HG03575 (cell line): ENCODE data around the gene ERO1A.

Experiments
- ATAC-seq: cut with Tn5 transposase; IDR thresholded peaks from one replicate; pipeline ENCODE4 v1.9.1; 2021; ENCODE audit not compliant: unreplicated experiment, insufficient number of reproducible peaks, low FRiP score; ENCODE audit errors: extremely low read depth

The ERO1A gene

DNA sequence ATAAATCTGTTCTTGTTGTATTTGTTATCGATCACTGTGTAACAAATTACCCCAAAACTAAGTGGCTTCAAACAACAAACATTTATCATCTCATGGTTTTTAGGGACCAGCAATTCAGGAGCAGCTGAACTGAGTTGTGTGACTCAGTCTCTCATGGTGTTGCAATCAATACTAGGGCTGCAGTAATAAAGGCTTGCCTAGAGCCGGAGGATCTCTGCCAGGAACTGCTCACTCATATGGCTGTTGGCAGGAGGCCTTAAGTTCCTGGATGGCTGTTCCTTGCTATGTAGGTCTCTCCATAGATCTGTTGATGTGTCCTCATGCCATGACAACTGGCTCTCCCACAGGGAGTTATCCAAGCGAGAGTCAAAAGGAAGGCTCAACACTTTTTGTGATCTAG lies 7.9 kb upstream of the ERO1A start:
- ATAC-seq: no peak

DNA sequence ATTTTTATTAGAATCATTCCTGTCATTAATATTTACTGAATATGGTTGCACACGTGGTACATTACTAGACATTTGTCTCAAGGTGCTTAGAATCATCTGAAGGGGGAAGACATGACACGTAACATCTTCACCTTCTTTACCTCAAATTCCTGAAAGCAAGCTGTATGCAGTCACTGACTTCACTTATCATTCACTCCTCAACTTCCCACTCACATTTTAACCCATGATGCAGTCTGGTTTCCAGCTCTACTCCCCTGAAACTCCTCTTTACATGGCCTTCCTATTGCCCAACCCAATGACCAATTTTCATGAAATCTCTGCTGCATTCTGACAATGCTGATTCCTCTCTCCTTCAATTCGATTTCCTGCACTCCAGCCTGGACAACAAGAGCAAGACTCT lies 5.9 kb upstream of the ERO1A start:
- no peak for ATAC-seq

DNA sequence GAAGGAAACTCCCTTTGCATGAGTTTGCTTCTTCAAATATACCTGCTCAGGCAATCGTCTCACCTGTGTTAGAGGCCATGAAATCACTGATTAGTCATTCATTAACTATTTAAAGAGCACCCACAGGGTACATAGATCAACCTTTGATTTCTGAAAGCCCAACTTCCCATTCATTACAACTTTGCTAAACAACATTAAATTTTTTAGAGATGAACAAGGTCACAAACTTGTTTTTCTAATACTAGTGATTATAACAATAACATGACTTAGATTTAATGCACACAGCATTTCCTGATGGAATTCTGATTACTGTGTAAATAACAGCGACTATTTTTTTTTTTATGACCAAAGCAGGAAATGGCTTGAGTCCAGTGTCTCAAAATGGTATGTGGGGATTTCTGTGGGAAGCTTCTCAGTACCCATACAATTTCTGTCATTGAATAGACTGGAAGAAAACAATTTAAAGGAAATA lies 5.4 kb upstream of the ERO1A start:
- ATAC-seq: no peak

DNA sequence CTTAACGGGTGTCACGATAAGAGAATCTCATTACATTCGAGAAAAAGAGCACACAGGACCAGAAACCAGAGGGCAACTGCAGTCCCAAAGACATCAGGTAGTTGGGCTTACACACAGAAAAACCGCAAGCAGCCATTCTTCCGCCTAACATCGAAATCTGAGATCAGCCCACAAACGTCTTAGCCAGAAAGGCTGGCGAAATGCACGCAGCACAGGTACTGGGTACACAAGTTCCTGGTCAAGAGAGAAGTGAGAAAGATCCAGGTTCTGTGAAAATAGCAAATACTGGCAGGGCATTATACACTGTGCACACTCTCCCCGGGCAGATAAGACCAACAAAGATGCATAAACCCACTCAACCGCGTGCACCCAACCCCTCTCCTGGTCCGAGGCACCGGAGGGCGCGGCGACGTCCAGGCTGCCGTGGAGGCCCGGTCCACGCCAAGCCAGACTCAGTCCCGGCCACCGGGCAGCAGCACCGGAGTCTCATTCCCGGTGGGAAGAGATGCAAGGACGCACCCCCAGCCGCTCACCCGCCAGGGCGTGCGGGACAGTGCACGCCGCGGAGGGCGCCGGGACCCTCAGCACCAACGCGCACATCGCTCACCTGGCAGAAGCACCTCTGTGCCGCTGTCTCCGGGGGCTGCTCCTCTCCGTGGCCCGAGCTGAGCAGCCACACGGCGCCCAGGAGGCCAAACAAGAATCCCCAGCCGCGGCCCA lies 437 bp downstream of the ERO1A start:
- ATAC-seq: no peak

DNA sequence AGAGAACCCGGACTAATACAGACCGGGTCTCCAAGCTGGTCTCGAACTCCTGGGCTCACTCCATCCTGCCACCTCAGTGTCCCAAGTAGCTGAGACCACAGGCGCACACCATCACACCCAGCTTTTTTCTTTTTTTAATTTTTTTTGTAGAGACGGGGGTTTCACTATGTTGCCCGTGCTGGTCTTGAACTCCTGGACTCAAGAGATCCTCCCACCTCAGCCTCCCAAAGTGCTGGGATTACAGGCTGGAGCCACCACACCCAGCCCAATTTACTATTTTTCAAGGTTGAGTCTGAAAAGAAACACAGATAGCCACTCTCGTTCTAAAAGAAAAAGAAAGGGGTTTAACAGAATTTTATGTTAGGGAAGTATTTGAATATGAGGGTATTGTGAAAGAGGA lies 1.8 kb downstream of the ERO1A start:
- no peak for ATAC-seq

DNA sequence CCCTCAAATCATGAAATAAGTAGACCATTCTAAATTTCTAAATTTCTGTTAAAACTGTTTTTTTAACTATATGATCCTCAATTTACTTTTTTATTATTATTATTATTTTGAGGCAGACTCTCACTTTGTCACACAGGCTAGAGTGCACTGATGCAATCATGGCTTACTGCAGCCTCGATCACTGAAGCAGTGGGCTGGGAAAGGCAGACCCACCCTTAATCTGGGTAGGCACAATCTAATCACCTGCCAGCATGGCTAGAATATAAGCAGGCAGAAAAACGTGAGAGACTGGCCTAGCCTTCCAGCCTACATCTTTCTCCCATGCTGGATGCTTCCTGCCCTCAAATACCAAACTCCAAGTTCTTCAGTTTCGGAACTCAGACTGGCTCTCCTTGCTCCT lies 2.3 kb downstream of the ERO1A start:
- no peak for ATAC-seq

DNA sequence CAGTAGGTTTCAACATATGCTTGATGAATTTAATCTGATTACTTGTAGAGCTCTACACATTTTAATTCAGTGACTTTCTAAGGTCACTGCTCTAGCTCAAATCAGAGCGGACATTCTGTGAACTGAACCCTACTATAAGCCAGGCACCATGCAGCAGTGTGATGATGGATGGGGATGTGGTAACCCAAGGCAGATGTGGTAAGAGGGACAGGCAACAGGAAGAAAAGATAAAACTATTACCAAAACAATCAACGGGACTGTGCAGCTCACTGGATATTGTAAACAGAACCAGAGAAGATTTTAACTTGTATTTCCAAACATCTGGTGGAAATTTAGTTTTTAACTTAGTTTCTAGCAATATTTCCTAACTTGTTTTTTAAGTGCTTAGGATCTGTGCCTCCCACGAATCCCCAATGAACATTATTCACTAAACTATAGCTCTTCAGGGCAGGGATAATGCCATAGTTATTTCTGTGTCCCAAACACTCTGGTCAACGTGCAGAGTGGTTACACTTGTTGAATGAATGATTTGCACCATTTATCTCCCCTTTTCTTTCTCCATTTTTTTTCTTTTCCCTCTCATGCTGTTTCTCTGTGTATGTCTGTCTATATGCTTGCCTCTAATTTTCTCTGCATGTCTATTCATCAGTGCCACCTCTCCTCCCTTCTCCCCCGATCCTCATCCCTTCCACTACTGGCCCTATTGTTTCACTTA lies 3.0 kb downstream of the ERO1A start:
- no peak for ATAC-seq

DNA sequence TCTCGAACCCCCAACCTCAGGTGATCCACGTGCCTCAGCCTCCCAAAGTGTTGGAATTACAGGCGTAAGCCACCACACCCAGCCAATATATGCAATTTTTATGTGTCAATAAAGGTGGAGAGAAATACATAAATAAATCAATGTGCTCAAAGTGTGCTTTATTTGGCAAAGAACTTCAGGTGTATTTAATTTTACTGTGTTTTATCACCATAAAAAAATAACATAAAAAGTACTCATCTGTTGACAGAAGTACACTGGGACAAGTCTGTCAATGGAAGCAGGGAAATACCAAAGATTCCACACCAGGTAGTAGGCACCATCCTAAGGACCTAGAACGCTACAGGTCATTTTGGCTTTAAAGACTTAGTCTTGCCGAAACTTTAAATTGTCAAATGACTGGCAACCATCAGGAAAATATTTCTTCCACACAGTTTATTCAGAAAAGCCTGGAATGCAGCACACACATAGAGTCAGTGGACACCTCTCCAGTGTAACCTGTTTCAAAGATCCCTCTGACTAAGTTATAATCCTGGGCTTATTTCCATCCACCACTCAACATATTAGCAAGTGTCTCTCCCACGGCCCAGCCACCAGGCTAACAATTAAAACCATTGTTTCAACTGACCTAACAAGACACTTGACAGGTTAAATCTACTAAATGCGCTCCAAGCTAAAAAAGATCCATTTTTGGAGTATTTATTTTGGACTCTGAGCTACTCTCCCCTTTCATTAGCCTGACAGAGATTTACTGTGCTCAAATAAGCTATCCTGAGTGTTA lies 4.2 kb downstream of the ERO1A start:
- no peak for ATAC-seq

DNA sequence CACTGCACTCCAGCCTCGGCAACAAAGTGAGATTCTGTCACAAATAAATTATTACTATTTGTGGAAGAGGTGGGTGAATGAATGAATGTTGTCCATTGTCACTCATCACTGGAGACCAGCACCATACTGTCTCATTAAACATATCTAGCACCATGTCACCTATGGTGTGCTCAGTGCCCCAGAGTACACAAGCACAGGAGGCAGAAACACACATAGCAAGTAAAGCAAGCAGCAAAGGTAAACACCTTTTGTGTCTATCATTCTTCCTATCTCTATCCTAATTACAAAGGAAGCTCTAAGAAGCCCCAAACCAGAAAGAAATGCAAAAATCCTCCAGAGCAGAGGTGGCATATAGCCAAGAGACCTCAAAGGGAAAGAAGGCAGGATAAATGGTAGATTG lies 9.2 kb downstream of the ERO1A start:
- no peak for ATAC-seq

DNA sequence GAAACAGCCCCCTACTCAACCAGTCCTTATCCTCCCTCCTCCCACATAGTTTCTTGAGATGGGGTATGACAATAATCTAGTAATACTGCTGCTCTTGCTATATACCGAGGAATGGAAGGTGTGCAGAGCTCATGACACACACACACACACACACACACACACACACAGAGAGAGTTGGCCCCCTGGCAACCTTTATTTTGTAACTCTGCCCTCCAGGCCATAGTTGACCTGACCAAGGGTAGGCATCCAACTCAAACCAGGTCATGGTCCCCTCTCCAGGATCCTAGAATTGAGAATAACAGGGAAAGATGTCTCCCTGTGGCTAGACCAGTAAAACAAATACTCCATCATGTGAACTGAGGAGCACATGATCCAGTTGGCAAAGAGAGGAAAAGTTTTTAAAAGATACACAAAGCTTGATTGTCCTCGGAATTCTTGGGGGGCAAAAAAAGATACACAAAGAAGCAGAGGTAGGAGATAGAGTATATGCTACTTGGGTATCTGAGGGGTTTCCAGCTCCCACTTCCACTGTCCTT lies 11.3 kb downstream of the ERO1A start:
- no peak for ATAC-seq

DNA sequence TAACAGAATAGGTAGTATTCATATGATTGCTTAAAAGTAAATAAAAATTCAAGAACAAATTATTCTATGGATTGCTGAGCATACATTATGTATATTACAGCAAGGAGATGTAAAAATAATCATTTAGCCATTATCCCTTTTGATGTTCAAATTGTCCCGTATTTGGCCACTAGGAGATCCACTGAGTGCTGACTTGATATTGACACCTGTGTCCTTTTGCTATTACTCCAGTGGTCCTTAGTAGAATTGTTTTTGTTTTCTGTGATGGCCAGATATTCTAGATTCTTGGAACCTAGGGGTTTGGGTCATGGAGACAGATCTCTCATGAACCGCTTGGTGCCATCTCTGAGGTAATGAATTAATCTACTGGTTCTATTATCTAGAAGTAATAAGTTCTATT lies 16.8 kb downstream of the ERO1A start:
- ATAC-seq: no peak

DNA sequence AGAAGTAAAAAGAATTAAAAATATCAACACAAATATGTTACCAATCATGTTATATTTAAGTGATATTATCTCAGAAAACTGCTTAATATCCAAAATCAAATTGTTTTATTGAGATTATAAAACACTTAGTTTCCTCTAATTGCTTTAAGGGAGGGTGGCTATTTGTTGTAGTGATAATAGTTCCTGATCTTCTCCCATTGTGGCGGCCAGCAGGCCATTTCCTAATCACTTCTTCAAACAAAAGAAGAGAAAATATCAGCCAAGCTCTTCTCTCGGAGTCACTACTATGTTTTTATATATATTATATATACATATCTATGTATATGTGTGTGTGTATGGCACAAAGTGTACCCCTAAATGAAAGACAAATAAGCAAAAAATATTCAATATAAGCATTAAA lies 31.5 kb downstream of the ERO1A start:
- no peak for ATAC-seq

DNA sequence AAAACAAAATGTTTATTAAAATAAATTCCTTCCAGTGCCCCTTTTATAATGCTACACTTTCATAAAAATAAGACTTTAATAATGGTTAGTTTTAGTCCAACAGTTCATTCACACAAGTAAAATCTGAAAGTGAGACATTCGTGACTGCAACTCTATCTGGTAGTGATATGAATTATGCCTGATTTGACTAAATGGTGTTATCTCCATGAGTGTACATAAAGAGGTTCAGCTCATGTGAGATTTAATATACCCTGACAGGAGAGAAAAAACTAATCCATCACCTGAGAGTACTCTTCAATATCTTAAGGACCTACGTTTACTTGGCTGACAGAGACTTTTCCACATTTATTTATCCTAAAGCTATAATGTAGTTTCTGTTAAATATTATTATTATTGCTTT lies 34.0 kb downstream of the ERO1A start:
- no peak for ATAC-seq

DNA sequence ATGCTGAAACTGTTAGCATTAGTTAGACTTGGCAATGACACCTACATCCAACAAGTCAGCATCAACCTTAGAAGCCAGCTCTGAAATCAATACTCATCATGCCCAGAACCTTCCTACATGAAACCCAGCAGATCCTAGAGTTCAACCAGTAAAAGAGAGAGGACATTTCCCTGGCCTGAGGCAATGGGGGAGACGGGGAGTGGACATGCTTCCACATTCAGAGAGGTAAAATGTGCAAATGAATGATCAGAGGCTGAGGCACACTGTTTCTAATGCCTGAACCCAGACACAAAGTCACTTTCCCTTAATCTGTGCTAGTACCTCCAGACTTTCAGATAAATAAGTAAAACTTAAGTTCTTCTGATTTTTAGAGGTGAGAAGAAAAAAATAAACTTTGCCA lies 34.5 kb downstream of the ERO1A start:
- ATAC-seq: no peak

DNA sequence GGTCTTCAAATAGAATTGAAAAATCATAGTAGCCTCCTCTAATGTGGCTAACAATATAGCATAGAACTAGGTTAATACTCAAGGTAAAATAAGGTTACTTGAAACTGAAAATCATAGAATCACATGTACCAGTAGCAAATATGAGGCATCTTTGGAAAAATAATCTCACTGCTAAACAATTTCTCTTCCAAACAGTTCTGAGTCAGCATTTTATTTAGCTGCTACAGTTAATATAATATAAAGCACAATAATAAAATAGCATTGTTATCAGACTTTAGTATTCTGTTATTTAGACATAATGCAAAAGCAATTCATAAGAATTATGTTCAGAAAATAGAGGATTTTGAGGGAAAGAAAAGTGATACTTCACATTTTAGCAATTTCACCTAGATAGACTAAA lies 35.0 kb downstream of the ERO1A start:
- no peak for ATAC-seq

DNA sequence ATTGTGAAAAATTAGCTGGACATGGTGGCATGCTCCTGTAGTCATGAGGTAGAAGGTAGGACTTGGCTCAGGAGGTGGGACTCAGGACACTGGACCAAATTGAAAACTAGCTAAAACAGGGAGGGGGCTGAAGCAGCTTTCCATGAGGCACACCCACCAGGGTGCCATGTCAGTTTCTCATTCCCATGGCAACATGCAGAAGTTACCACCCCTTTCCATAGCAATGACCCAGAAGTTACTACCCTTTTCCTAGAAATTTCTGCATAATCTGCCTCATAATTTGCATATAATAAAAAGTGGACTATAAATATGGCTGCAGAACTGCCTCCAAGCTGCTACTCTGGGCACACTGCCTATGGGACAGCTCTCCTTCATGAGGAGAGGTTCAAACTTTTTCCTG lies 38.5 kb downstream of the ERO1A start:
- no peak for ATAC-seq

DNA sequence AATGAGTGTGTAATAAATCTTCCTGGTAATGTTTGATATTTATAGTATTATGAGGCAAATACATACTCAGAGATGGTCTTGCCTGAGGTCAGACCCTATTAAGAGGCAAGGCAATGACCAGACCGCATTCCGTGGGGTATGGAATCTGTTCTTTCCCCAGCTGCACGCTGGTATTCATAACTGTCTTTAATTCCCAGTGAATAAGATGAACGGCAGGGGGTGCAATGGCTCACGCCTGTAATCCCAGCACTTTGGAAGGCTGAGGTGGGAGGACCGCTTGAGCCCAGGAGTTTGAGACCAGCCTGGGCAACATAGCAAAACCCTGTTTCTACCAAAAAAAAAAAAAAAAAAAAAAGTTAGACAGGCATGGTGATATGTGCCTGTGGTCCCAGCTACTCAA lies 44.6 kb downstream of the ERO1A start:
- ATAC-seq: no peak

DNA sequence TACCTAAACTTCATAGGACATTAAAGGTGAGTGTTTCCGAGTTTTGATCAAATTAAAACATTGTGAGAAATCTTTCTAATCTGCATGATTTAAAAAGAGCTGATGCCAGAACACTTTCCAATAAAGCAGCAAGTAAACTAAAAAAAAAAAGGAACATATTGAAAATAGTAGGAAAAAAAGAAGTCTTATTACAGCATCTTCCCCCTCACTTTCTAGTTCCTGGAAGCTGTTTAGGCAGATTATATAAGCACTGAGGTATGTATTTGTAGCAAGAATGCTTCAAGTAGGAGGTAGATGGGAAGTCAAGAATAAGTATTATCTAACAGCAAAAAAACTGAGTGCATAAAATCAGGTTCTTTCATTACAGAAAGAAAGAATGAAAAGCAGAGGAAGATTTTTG lies 45.8 kb downstream of the ERO1A start:
- ATAC-seq: no peak

DNA sequence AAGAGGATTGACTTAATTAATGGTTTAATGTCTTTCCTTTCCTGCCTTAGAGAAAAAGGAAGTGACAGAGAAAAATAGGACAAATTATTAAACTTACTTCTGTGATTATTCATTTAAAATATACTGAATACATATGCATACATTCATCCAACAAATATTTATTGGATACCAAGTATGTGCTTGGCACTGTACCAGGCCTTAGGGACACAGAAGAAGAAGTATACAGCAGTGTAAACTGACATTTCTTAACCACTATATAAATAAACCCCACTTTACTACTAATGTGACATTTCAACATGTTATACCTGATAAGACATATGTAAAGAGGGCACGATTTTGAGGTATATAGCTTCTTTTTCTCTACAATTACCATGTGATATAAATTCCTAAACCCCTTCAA lies 53.6 kb downstream of the ERO1A start:
- no peak for ATAC-seq

DNA sequence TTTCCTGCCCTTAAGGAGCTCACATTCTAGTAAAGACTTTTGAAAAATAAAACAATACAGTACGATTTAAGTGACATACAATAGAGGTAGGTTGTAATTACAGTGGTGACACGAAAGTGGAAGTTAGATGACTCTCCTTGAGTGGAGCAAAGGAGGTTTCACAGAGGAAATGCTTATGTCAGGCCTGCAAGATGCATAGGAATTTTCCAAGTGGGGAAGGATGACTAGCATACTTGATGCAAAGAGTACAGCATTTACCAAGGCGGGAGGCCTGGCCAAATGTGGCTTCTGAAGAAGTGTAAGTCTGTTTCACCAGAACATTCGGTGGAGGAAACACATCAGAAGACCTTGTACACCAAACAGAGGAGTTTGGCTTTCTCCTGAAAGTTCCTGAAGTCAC lies 55.2 kb downstream of the ERO1A start:
- no peak for ATAC-seq
